Endothelial cell of umbilical vein (primary cell): Measurements from ENCODE around the gene LPP.

Source experiments
- EZH2 ChIP-seq: IDR thresholded peaks from 2 replicates; pipeline ENCODE4 v1.6.1; 2012; ENCODE audit warnings: borderline replicate concordance, low read depth, mild to moderate bottlenecking, moderate library complexity, low read length, inconsistent platforms; ENCODE audit not compliant: severe bottlenecking
- TF ChIP-seq, protein P1 (sequence below): IDR thresholded peaks from 2 replicates; pipeline ENCODE4 v1.6.1; 2011; ENCODE audit not compliant: insufficient read depth, insufficient read length
- TF ChIP-seq, protein P2 (sequence below), 2 donors: IDR thresholded peaks; 1 replicate in 1 of 2; 2 replicates in 1 of 2; pipeline ENCODE4 v1.5.1; 2011; ENCODE audit warnings: low read length in 2 of 2, mild to moderate bottlenecking in 2 of 2, moderate library complexity in 2 of 2, control low read depth in 1 of 2, inconsistent platforms in 1 of 2, low read depth in 1 of 2; ENCODE audit not compliant: insufficient read depth in 1 of 2; ENCODE audit errors: extremely low read depth in 1 of 2

DNA sequence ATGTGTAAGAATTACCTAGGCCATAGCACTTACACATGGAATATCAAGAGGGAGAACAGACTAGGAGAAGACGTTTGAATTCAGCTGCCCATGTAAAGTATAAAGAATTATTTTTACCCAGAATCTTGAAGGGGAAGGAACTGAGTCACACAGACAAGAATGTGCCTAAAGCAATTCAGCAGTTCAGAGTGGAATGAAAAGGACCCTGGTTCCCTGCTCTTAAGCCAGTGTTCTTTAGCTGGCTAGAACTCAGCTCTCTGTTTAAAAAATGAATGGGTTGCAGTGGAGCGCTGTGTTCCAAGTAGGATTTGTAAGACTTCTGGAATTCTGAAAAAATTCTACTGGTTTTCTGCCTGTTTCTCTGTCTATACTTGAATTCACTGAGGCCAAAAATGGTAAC lies 440.2 kb downstream of the LPP start:
- TF ChIP-seq, protein P1, sequence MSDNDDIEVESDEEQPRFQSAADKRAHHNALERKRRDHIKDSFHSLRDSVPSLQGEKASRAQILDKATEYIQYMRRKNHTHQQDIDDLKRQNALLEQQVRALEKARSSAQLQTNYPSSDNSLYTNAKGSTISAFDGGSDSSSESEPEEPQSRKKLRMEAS, result no peak
- TF ChIP-seq EZH2, result no peak
- TF ChIP-seq, protein P2, sequence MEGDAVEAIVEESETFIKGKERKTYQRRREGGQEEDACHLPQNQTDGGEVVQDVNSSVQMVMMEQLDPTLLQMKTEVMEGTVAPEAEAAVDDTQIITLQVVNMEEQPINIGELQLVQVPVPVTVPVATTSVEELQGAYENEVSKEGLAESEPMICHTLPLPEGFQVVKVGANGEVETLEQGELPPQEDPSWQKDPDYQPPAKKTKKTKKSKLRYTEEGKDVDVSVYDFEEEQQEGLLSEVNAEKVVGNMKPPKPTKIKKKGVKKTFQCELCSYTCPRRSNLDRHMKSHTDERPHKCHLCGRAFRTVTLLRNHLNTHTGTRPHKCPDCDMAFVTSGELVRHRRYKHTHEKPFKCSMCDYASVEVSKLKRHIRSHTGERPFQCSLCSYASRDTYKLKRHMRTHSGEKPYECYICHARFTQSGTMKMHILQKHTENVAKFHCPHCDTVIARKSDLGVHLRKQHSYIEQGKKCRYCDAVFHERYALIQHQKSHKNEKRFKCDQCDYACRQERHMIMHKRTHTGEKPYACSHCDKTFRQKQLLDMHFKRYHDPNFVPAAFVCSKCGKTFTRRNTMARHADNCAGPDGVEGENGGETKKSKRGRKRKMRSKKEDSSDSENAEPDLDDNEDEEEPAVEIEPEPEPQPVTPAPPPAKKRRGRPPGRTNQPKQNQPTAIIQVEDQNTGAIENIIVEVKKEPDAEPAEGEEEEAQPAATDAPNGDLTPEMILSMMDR (IDR thresholded peaks at IDR 0.05; ENCODE audit: extremely low read depth in 1 of 2, insufficient read depth in 1 of 2, low read depth in 1 of 2, low read length in 2 of 2), result no peak
